ENCODE results near the gene MYOCD. TPM values are rescaled to one million over a fixed set of nuclear protein-coding genes. Genes with fewer than 3 reads are reported as not detected.
"Not testable (repeated sequence)": the region's sequence is repeated elsewhere in the genome, so short reads cannot be mapped to it uniquely, and the experiment has no call there.

The MYOCD gene
- total RNA-seq, 4 donors from 2014 or later: 0.29 to 1.9 (median 0.98) TPM

GRCh38 chr17:12627177-12627629 is 38.5 kb upstream of the MYOCD start:
- no peak for DNase-seq

GRCh38 chr17:12627781-12628451 is 37.8 kb upstream of the MYOCD start:
- H3K27me3 ChIP-seq: no peaks in the 10 kb centered on the region
- WGBS, 2 donors: 64 to 78% methylated on average over 5 of the region's 5 CpGs
- no peaks in the 10 kb centered on the region for H3K36me3 ChIP-seq
- no peak for DNase-seq
- no peaks in the 10 kb centered on the region for H3K4me1 ChIP-seq
- H3K27ac ChIP-seq: no peak overlapping the region
- intact Hi-C loops (cut with DNase I): no loop called here
- H3K4me3 ChIP-seq (replicated peaks in 1 of 3): no peak overlapping the region
- no peaks in the 10 kb centered on the region for H3K9me3 ChIP-seq
- no peak for TF ChIP-seq CTCF (IDR thresholded peaks at IDR 0.05)
- TF ChIP-seq POLR2A (IDR thresholded peaks at IDR 0.05): no peak

More at GRCh38 chr17:12627177-12627629, 38.5 kb upstream of the MYOCD start:
- H3K9me3 ChIP-seq: no peaks in the 10 kb centered on the region
- intact Hi-C loops (cut with DNase I): no loop called here
- 79 to 81% methylated on average over 8 of the region's 8 CpGs for WGBS, 2 donors
- TF ChIP-seq POLR2A (IDR thresholded peaks at IDR 0.05): no peak
- no peak for TF ChIP-seq CTCF (IDR thresholded peaks at IDR 0.05)
- H3K27me3 ChIP-seq: no peaks in the 10 kb centered on the region
- H3K4me3 ChIP-seq (replicated peaks in 1 of 3): no peak overlapping the region
- no peaks in the 10 kb centered on the region for H3K36me3 ChIP-seq
- H3K4me1 ChIP-seq: no peaks in the 10 kb centered on the region
- no peak overlapping the region for H3K27ac ChIP-seq

GRCh38 chr17:12631076-12631475 is 34.6 kb upstream of the MYOCD start:
- Histone ChIP-seq H3K27ac (no peak overlapping the region), H3K4me3 (replicated peaks in 1 of 3) (no peak overlapping the region), H3K27me3 (no peaks in the 10 kb centered on the region), H3K9me3 (no peaks in the 10 kb centered on the region), H3K4me1 (no peaks in the 10 kb centered on the region), H3K36me3 (no peaks in the 10 kb centered on the region)
- DNase-seq: no peak
- WGBS, 2 donors: 77 to 81% methylated on average over 6 of the region's 6 CpGs
- TF ChIP-seq POLR2A (IDR thresholded peaks at IDR 0.05) (no peak), CTCF (IDR thresholded peaks at IDR 0.05) (no peak)
- intact Hi-C loops (cut with DNase I): no loop called here

- DNase-seq: no peak
- Histone ChIP-seq H3K4me3 (replicated peaks in 1 of 3) (no peak overlapping the region), H3K4me1 (no peaks in the 10 kb centered on the region), H3K27ac (no peak overlapping the region), H3K27me3 (no peaks in the 10 kb centered on the region), H3K9me3 (no peaks in the 10 kb centered on the region), H3K36me3 (no peaks in the 10 kb centered on the region)
- 89 to 93% methylated on average over 5 of the region's 5 CpGs for WGBS, 2 donors
- no peak for TF ChIP-seq CTCF (IDR thresholded peaks at IDR 0.05)
- TF ChIP-seq POLR2A (IDR thresholded peaks at IDR 0.05): no peak
- intact Hi-C loops (cut with DNase I): no loop called here
Observed at GRCh38 chr17:12632785-12633184, 32.9 kb upstream of the MYOCD start.

GRCh38 chr17:12634789-12635414 is 30.8 kb upstream of the MYOCD start:
- Histone ChIP-seq H3K36me3 (no peaks in the 10 kb centered on the region), H3K9me3 (no peaks in the 10 kb centered on the region), H3K27ac (no peak overlapping the region), H3K4me3 (replicated peaks in 1 of 3) (no peak overlapping the region), H3K27me3 (no peaks in the 10 kb centered on the region), H3K4me1 (no peaks in the 10 kb centered on the region)
- DNase-seq: no peak
- 40 to 45% methylated on average over 11 of the region's 11 CpGs for WGBS, 2 donors
- no peak for TF ChIP-seq CTCF (IDR thresholded peaks at IDR 0.05)
- no peak for TF ChIP-seq POLR2A (IDR thresholded peaks at IDR 0.05)
- intact Hi-C loops (cut with DNase I): no loop called here

- intact Hi-C loops (cut with DNase I); H3K36me3 ChIP-seq; H3K9me3 ChIP-seq; DNase-seq; H3K4me3 ChIP-seq (replicated peaks in 1 of 3); H3K4me1 ChIP-seq; H3K27ac ChIP-seq; H3K27me3 ChIP-seq: not testable (repeated sequence)
- WGBS, 2 donors: 95% methylated on average over 6 of the region's 6 CpGs
Observed at GRCh38 chr17:12635996-12636395, 29.7 kb upstream of the MYOCD start.
